Neural cell (in vitro differentiated cells): ENCODE results near the gene MAST1.

ENCODE experiments used
- CTCF ChIP-seq: fragments of 450-650 bp; IDR thresholded peaks from 2 replicates; pipeline ENCODE4 v1.5.1; 2014; ENCODE audit warnings: antibody characterized with exemption, mild to moderate bottlenecking, moderate library complexity; ENCODE audit not compliant: poor library complexity, severe bottlenecking
- POLR2AphosphoS5 ChIP-seq: IDR thresholded peaks from 2 replicates; pipeline ENCODE4 v1.6.1; 2012

- TF ChIP-seq CTCF (no peak), POLR2AphosphoS5 (no peak)
These were observed 38.4 kb upstream of the MAST1 start for GRCh38 chr19:12799742-12800465.
